M059J (cell line): ENCODE measurements around the gene GNB3. TPM values are rescaled to one million over a fixed set of nuclear protein-coding genes. Genes with fewer than 3 reads are reported as not detected.

ENCODE experiments used
- DNase-seq: peaks from one replicate; pipeline ENCODE4 v3.0.0-alpha.2; 2012; ENCODE audit warnings: low read depth
- total RNA-seq: library from RNA; depleted of rRNA; stranded (reverse); fragments of >200 nt; shearing (Covaris generic); gene quantifications from 2 replicates; pipeline ENCODE4 v1.2.3, GENCODE V29; 2014

Gene GNB3
- total RNA-seq, 1 experiment from 2014 or later = 0.57 TPM

DNA sequence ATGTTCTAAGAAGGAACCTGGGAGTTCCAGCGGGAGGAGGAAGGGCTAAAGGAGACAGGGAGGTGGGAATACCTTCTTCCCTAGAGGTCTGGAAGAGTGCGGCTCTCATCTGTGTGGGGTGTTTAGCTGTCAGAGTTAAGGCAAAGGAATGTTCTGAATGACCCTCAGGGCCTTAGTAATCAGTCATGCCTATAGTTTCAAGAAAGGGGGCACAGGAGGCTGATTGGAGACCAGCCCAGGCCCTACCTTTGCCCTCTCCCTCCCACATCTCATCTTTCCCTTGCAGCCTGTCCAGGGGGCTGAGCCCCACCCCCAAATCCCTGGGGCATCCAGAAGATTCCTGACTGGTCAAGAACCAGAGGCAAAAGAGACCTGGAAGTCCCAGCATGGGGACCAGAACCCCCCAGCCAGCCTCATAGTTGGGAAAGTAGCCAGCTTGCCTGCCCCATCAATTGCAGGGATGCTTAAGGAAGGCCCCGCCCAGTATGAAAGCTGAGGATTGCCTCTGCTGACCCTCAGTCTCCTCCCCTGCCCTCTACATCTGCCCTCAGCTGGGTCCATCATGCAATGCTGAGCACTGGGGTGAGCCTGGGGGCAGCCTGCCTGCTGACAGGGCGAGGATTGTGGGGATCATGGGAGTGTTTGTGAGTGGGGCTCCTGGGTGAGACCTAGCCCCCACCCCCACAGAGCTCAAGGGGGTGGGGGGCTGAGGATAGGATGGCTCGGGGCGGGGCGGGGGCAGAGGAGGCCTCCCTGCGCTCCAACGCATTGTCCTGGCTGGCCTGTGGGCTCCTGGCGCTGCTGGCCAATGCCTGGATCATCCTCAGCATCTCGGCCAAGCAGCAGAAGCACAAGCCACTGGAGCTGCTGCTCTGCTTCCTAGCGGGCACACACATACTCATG lies 17.3 kb upstream of the GNB3 start:
- DNase-seq = peak; percentile 12

DNA sequence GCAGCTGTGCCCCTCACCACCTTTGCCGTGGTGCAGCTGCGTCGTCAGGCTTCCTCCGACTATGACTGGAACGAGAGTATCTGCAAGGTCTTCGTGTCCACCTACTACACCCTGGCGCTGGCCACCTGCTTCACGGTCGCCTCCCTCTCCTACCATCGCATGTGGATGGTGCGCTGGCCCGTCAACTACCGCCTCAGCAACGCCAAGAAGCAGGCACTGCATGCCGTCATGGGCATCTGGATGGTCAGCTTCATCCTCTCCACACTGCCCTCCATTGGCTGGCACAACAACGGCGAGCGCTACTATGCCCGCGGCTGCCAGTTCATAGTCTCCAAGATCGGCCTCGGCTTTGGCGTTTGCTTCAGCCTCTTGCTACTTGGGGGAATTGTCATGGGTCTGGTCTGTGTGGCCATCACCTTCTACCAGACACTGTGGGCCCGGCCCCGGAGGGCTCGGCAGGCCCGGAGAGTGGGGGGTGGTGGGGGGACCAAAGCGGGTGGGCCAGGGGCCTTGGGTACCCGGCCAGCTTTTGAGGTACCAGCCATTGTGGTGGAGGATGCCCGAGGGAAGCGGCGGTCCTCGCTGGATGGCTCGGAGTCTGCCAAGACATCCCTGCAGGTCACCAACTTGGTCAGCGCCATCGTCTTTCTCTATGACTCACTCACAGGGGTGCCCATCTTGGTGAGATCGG lies 16.5 kb upstream of the GNB3 start:
- no peak for DNase-seq

DNA sequence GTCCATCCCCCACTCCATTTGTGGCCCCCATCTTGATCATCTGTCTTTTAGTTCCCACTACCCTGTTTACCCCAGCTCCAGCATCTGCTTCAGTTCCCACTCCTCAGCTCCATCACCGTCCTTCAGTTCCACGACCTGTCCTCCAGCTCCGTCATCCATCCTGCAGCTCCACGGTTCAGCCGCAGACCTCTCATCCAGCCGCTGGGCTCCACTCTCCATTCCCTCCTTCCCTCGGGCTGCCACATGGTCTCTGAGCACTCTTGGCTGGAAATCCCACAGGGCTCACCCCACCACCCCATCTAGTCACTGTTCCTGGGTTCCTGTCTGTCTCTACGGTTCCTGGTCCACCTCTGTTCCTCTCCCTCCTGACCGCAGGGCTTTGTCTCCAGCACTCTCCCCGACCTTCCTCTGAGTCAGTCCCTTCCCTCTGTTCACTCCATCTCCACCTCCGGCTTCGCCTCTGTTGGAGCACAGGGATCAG lies 15.8 kb upstream of the GNB3 start:
- DNase-seq = peak; percentile 44

DNA sequence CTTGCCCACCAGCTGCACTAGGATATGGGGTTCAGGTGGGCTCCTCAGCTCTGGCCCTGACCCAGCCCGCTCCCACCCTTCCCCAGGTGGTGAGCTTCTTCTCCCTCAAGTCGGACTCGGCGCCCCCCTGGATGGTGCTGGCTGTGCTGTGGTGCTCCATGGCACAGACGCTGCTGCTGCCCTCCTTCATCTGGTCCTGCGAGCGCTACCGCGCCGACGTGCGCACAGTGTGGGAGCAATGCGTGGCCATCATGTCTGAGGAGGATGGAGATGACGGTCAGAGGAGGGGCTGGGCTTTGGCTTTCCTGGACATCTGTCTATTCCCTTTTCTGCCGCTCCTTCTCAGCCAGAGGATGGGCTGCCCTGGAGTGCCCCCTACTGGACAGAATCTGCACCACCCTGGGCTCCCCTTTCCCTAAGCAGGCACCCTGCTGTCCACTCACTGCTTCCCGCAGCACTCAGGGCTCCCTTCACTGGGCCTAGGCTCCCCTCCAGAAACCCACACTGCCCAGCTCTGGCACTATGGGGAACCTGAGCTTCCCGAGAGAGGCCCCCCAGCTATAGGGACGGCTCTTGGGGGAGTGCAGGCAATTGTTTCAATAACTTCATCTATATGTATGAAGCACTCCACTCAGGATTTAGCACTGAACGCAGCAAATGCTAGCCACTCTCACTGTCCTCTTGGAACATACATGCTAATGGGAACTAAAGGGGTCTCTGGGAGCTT lies 15.2 kb upstream of the GNB3 start:
- peak; percentile 69 for DNase-seq

GRCh38 chr12:6826125-6826733 lies 14.5 kb upstream of the GNB3 start:
- DNase-seq = no peak

GRCh38 chr12:6826734-6827436 lies 13.8 kb upstream of the GNB3 start:
- no peak for DNase-seq

- peak; percentile 76 for DNase-seq
Observed at GRCh38 chr12:6827437-6827911, 13.3 kb upstream of the GNB3 start.

- DNase-seq = peak; percentile 58
Observed at GRCh38 chr12:6827982-6828780, 12.5 kb upstream of the GNB3 start, which contains the start of gene P3H3. Gene P3H3 (plus strand): TSS chr12:6828407. CDS start chr12:6828441, 34 bp downstream.

- DNase-seq = no peak
Observed at GRCh38 chr12:6828781-6829535, 11.8 kb upstream of the GNB3 start.

GRCh38 chr12:6829536-6830220 lies 11.0 kb upstream of the GNB3 start:
- DNase-seq = no peak

DNA sequence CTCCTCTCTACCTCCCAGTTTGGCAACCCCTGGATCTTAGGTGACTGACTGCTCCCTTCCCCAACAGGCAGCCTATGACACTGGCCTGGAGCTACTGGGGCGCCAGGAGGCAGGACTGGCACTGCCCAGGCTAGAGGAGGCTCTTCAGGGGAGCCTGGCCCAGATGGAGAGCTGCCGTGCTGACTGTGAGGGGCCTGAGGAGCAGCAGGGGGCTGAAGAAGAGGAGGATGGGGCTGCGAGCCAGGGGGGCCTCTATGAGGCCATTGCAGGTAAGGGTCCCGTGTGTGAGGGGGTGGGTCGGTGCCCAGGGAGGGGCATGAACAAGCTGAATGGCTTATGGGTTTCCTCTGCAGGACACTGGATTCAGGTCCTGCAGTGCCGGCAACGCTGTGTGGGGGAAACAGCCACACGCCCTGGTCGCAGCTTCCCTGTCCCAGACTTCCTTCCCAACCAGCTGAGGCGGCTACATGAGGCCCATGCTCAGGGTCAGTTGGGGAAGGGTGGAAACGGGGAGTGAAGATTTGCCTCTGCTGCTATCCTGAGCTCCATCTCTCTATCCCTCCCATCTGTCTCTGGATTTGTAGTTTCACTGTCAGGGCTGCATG lies 10.3 kb upstream of the GNB3 start:
- no peak for DNase-seq

DNA sequence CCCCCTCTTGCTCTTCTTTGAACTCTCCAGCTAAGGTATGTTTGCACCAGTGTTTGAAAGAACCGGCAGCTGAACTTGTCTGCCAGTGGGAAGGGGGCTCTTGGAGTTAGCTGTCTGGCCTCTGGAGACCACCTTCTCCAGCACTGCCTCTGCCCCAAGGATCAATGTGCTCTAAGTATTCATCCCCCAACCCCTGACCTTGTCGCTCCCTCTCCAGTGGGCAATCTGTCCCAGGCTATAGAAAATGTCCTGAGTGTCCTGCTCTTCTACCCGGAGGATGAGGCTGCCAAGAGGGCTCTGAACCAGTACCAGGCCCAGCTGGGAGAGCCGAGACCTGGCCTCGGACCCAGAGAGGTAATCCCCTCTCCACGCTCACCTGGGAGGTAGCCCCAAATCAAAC lies 9.7 kb upstream of the GNB3 start:
- no peak for DNase-seq

GRCh38 chr12:6831450-6831995 lies 9.2 kb upstream of the GNB3 start:
- no peak for DNase-seq

GRCh38 chr12:6832125-6832524 lies 8.6 kb upstream of the GNB3 start:
- DNase-seq = no peak

DNA sequence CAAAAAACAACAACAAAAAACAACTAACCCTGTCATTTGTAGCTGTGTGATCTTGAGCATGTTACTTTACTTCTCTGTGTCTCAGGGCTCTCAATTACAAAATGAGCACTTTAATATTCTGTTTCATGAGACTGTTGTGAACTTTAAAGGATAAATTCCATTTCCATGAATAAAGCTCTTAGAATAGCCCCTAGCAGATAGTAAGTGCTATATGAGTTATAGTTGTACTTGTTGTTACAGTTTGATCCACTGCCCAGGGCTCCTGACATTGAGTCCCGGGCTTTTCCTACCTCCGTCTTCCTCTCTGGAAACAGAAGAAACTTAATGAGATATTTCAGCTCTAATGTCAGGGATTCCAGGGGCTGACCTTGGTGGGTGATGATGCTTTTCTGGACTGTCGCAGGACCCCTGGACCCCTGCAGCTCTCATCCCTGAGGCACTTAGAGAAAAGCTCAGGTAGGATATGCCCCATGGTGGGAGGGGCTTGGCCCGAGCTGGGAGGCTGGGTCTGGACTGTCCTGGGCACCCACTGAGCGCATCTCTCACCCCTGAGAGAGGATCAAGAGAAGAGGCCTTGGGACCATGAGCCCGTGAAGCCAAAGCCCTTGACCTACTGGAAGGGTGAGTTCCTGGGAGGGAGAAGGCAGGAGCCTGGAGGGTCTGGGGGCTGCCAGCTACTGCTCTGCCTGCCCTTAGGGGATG lies 7.4 kb upstream of the GNB3 start:
- no peak for DNase-seq

DNA sequence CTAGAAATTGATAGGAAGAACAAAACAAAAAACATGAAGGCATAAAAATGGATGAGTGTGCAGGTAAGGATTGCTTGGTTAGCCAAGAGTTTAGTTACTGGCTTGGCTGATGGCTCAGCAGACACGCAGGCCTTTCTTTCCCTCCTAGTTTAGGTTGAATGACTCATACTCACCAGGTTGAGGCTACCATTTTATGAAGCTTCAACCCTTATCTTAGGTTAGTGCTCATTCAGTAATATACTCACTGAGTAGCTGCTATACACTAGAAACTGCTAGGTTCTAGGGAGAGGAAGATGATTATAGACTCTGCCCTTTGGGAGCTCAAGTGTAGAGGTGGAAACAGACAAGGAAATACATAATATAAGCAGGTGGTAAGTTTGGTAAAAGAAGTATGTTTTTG lies 6.5 kb upstream of the GNB3 start:
- no peak for DNase-seq

GRCh38 chr12:6834873-6835272 lies 5.9 kb upstream of the GNB3 start:
- no peak for DNase-seq
